ENCODE measurements around the gene DLG2. TPM values are rescaled to one million over a fixed set of nuclear protein-coding genes. Genes with fewer than 3 reads are reported as not detected.

DLG2 gene
- total and polyA plus RNA-seq, 9 donors = 2.5 to 20.7 (median 12.0) TPM

- Histone ChIP-seq H3K27me3 (no peaks in the 10 kb centered on the region), H3K9me3 (no peaks in the 10 kb centered on the region), H3K4me1 (ENCODE audit: insufficient read depth) (no peaks in the 10 kb centered on the region), H3K27ac (no peak overlapping the region), H3K36me3 (no peaks in the 10 kb centered on the region), H3K4me3 (no peak overlapping the region)
- WGBS, 3 donors = 87 to 92% (median 91%) methylated on average over 2 of the region's 2 CpGs
- intact Hi-C loops (cut with DNase I) = no loop called here
- no peak for TF ChIP-seq CTCF (IDR thresholded peaks at IDR 0.05)
- no peak for TF ChIP-seq EP300 (IDR thresholded peaks at IDR 0.05)
- TF ChIP-seq POLR2A (IDR thresholded peaks at IDR 0.05) = no peak
- no peak for DNase-seq
Observed at GRCh38 chr11:84751371-84751770, 875.8 kb downstream of the DLG2 start.

GRCh38 chr11:84747871-84748270 lies 879.3 kb downstream of the DLG2 start:
- 83 to 86% (median 84%) methylated on average over 2 of the region's 2 CpGs for WGBS, 3 donors
- TF ChIP-seq EP300 (IDR thresholded peaks at IDR 0.05) (no peak), CTCF (IDR thresholded peaks at IDR 0.05) (no peak), POLR2A (IDR thresholded peaks at IDR 0.05) (no peak)
- no peaks in the 10 kb centered on the region for H3K36me3 ChIP-seq
- H3K9me3 ChIP-seq = no peaks in the 10 kb centered on the region
- intact Hi-C loops (cut with DNase I) = no loop called here
- H3K27me3 ChIP-seq = no peaks in the 10 kb centered on the region
- no peak for DNase-seq
- H3K4me1 ChIP-seq (ENCODE audit: insufficient read depth) = no peaks in the 10 kb centered on the region
- no peak overlapping the region for H3K27ac ChIP-seq
- H3K4me3 ChIP-seq = no peak overlapping the region

GRCh38 chr11:84740050-84740449 lies 887.1 kb downstream of the DLG2 start:
- no peak for TF ChIP-seq POLR2A (IDR thresholded peaks at IDR 0.05)
- no peak for TF ChIP-seq EP300 (IDR thresholded peaks at IDR 0.05)
- TF ChIP-seq CTCF (IDR thresholded peaks at IDR 0.05) = no peak
- Histone ChIP-seq H3K4me3 (no peak overlapping the region), H3K27ac (no peak overlapping the region), H3K4me1 (ENCODE audit: insufficient read depth) (no peaks in the 10 kb centered on the region), H3K9me3 (no peaks in the 10 kb centered on the region), H3K27me3 (no peaks in the 10 kb centered on the region), H3K36me3 (no peaks in the 10 kb centered on the region)
- no peak for DNase-seq
- intact Hi-C loops (cut with DNase I) = no loop called here
- 92 to 93% (median 93%) methylated on average over 1 of the region's 1 CpG for WGBS, 3 donors

- H3K36me3 ChIP-seq = no peaks in the 10 kb centered on the region
- no peaks in the 10 kb centered on the region for H3K27me3 ChIP-seq
- no peak overlapping the region for H3K27ac ChIP-seq
- no peak for DNase-seq
- intact Hi-C loops (cut with DNase I) = no loop called here
- H3K4me3 ChIP-seq = no peak overlapping the region
- TF ChIP-seq POLR2A (IDR thresholded peaks at IDR 0.05) = no peak
- TF ChIP-seq EP300 (IDR thresholded peaks at IDR 0.05) = no peak
- TF ChIP-seq CTCF (IDR thresholded peaks at IDR 0.05) = no peak
- peaks cover 7% of the 10 kb centered on the region for H3K4me1 ChIP-seq (ENCODE audit: insufficient read depth)
- 69 to 83% (median 71%) methylated on average over 1 of the region's 1 CpG for WGBS, 3 donors
- H3K9me3 ChIP-seq = no peaks in the 10 kb centered on the region
Observed at GRCh38 chr11:84724256-84724655, 902.9 kb downstream of the DLG2 start.

All from ovary (tissue), 9 donors.